Measurements from ENCODE around the gene LIMS2.

LIMS2 gene

DNA sequence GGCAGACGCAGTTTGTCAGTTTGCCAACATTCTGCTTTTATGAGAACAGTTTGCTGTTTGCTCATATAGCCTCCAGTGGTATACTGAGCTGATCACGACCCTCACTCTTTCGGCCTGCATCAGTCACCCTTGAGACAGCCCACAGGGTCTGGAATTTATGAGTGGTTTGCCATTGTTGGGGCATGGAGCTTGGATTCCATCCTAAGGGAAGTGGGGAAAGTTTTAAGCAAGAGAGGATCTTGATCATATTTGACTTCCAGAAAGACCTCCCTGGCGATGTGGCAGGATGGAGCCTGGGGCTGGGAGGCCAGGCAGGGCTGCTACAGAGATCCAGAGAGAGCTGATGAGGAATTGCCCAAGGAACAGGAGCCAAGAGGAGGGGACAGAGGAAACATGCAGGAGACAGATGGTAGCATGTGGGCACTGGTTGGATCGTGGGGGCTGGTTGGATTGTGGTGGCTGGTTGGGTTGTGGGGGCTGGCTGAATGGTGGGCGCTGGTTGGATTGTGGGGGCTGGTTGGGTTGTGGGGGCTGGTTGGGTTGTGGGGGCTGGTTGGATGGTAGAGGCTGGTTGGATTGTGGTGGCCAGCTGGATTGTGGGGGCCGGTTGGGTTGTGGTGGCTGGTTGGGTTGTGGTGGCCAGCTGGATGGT lies 56.7 kb downstream of the LIMS2 start:
- Histone ChIP-seq H3K9ac (ENCODE audit: low read depth, low read length) (no peak overlapping the region), H3K9me3 (ENCODE audit: insufficient read depth, low read depth, low read length) (no peaks in the 10 kb centered on the region), H3K4me3 (ENCODE audit: low read length) (no peak overlapping the region), H3K36me3 (ENCODE audit: insufficient read depth, low read length) (no peaks in the 10 kb centered on the region), H3K27ac (ENCODE audit: low read depth, low read length) (no peak overlapping the region), H3K27me3 (ENCODE audit: insufficient read depth, low read length) (no peaks in the 10 kb centered on the region), H3K4me1 (ENCODE audit: insufficient read depth, low read length) (no peaks in the 10 kb centered on the region)
- 80% methylated on average over 7 of the region's 7 CpGs for WGBS

DNA sequence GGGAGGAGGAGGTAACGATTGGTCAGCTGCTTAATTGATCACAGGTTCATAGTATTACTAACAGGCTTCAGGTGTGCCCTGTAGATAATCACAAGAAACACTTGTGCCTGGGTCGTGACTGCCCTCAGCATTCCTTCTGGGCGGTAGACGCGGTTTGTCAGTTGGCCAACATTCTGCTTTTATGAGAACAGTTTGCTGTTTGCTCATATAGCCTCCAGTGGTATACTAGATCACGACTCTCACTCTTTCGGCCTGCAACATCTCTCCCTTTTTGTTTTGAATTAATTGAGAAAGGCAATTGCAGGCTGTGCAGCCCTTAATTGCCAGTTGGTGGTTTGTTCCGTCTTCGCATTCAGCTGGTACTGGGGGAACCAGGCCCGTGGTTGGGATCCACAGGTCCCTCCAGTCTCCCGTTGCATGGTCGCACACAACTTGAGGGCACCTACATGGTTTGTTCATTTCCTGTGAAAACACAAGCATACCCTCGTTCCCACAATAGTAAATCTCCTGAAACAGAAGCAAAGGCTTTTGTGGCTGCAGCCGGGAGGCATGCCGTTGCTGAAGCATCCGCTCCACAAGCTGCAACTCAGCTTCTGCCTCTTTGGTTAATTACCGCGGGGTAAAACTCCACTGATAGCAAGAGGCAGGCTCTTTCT lies 59.7 kb downstream of the LIMS2 start:
- no peak overlapping the region for H3K9ac ChIP-seq (ENCODE audit: low read depth, low read length)
- H3K4me1 ChIP-seq (ENCODE audit: insufficient read depth, low read length) = no peaks in the 10 kb centered on the region

GRCh38 chr2:127614731-127615130 lies 60.6 kb downstream of the LIMS2 start:
- Histone ChIP-seq H3K36me3 (ENCODE audit: insufficient read depth, low read length) (no peaks in the 10 kb centered on the region), H3K9ac (ENCODE audit: low read depth, low read length) (no peak overlapping the region), H3K4me3 (ENCODE audit: low read length) (no peak overlapping the region), H3K27me3 (ENCODE audit: insufficient read depth, low read length) (no peaks in the 10 kb centered on the region), H3K27ac (ENCODE audit: low read depth, low read length) (no peak overlapping the region), H3K9me3 (ENCODE audit: insufficient read depth, low read depth, low read length) (no peaks in the 10 kb centered on the region), H3K4me1 (ENCODE audit: insufficient read depth, low read length) (no peaks in the 10 kb centered on the region)
- 86% methylated on average over 3 of the region's 3 CpGs for WGBS

More for the DNA sequence above, 59.7 kb downstream of the LIMS2 start:
- WGBS = 92% methylated on average over 18 of the region's 18 CpGs
- Histone ChIP-seq H3K27me3 (ENCODE audit: insufficient read depth, low read length) (no peaks in the 10 kb centered on the region), H3K36me3 (ENCODE audit: insufficient read depth, low read length) (no peaks in the 10 kb centered on the region), H3K27ac (ENCODE audit: low read depth, low read length) (no peak overlapping the region), H3K4me3 (ENCODE audit: low read length) (no peak overlapping the region), H3K9me3 (ENCODE audit: insufficient read depth, low read depth, low read length) (no peaks in the 10 kb centered on the region)

DNA sequence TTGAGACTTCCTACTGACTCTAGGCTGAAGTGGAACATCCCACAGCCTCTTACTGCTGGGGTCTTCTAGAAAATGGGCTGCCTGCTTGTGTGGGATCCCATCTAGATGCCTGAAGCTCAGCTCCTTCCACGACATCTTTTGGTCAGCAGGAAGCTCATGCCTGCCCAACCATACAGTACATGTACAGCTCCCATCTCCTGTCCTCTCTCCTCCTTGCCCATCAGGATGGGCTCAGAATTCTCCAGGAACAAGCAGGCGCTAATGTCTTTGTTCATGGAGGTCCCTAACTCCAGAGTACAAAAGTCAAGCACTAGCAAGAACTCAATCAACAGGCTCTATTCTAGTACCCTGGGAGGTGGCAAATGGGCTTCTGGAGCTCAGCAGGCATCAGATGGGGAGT lies 61.1 kb downstream of the LIMS2 start:
- no peak overlapping the region for H3K9ac ChIP-seq (ENCODE audit: low read depth, low read length)
- H3K4me1 ChIP-seq (ENCODE audit: insufficient read depth, low read length) = no peaks in the 10 kb centered on the region
- H3K9me3 ChIP-seq (ENCODE audit: insufficient read depth, low read depth, low read length) = no peaks in the 10 kb centered on the region
- 95% methylated on average over 2 of the region's 2 CpGs for WGBS
- no peak overlapping the region for H3K4me3 ChIP-seq (ENCODE audit: low read length)
- H3K27ac ChIP-seq (ENCODE audit: low read depth, low read length) = no peak overlapping the region
- H3K36me3 ChIP-seq (ENCODE audit: insufficient read depth, low read length) = no peaks in the 10 kb centered on the region
- no peaks in the 10 kb centered on the region for H3K27me3 ChIP-seq (ENCODE audit: insufficient read depth, low read length)

DNA sequence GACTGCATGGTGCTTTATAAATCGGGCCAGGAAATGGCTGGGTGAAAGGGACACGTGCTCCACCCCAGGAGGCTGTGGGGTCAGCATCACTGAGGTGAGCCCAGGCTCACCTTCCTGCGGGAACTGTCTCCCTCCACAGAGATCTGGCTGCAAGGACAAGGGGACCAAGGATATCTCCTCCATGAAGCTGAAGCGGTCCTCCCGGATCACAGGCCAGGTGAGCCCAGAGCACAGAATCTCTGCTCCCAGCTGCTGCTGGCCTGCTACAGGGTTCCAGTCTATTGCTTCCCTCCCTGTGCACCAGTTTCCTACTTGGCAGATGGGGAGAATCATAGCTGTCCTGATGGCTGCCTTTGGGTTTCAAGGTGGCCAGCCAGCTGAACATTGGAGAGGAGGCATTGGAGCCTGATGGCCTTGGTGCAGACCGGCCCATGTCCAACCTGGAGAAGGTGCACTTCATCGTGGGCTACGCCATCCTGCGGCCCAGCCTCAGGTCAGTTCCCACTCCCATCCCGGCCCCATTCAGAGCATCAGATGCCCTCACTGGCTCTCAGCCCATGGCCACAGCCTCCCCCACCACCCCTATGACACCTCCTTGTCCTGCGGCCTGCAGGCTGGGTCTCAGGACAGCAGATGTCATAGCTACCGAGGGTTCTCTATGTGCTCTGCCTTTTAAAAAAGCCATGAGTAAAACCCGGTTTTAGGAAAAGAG lies 63.1 kb downstream of the LIMS2 start:
- H3K9ac ChIP-seq (ENCODE audit: low read depth, low read length) = no peak overlapping the region
- H3K9me3 ChIP-seq (ENCODE audit: insufficient read depth, low read depth, low read length) = no peaks in the 10 kb centered on the region
- no peaks in the 10 kb centered on the region for H3K36me3 ChIP-seq (ENCODE audit: insufficient read depth, low read length)
- H3K27me3 ChIP-seq (ENCODE audit: insufficient read depth, low read length) = no peaks in the 10 kb centered on the region
- no peak overlapping the region for H3K4me3 ChIP-seq (ENCODE audit: low read length)
- WGBS = 84% methylated on average over 13 of the region's 13 CpGs
- H3K27ac ChIP-seq (ENCODE audit: low read depth, low read length) = no peak overlapping the region
- H3K4me1 ChIP-seq (ENCODE audit: insufficient read depth, low read length) = no peaks in the 10 kb centered on the region

GRCh38 chr2:127611076-127611925 lies 64.0 kb downstream of the LIMS2 start:
- Histone ChIP-seq H3K9ac (ENCODE audit: low read depth, low read length) (no peak overlapping the region), H3K4me1 (ENCODE audit: insufficient read depth, low read length) (no peaks in the 10 kb centered on the region), H3K36me3 (ENCODE audit: insufficient read depth, low read length) (no peaks in the 10 kb centered on the region), H3K9me3 (ENCODE audit: insufficient read depth, low read depth, low read length) (no peaks in the 10 kb centered on the region), H3K27ac (ENCODE audit: low read depth, low read length) (no peak overlapping the region), H3K4me3 (ENCODE audit: low read length) (no peak overlapping the region), H3K27me3 (ENCODE audit: insufficient read depth, low read length) (no peaks in the 10 kb centered on the region)
- 89% methylated on average over 11 of the region's 11 CpGs for WGBS

- Histone ChIP-seq H3K27me3 (ENCODE audit: insufficient read depth, low read length) (no peaks in the 10 kb centered on the region), H3K27ac (ENCODE audit: low read depth, low read length) (no peak overlapping the region), H3K9ac (ENCODE audit: low read depth, low read length) (no peak overlapping the region), H3K36me3 (ENCODE audit: insufficient read depth, low read length) (no peaks in the 10 kb centered on the region), H3K9me3 (ENCODE audit: insufficient read depth, low read depth, low read length) (no peaks in the 10 kb centered on the region), H3K4me3 (ENCODE audit: low read length) (no peak overlapping the region), H3K4me1 (ENCODE audit: insufficient read depth, low read length) (no peaks in the 10 kb centered on the region)
- WGBS = 89% methylated on average over 1 of the region's 1 CpG
Measured at GRCh38 chr2:127610561-127610960, 64.8 kb downstream of the LIMS2 start.

DNA sequence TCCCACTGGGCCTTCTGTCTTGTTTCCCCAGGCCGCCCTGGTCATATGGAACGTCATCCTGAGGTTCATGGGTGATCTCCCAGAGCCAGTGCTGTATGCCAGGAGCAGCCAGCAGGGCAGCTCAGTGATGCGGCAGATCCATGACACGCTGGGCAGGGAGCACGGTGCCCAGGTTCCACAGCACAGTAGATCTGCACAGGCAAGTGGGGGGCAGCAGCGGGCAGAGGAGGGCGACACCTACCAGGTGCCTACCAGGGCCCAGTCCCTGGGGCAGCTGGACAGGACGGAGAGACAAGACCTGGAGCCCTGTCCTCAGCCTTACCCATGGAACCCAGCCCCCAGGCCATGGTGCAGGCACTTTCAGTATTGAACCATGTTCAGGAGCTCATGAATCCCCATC lies 65.5 kb downstream of the LIMS2 start:
- H3K36me3 ChIP-seq (ENCODE audit: insufficient read depth, low read length) = no peaks in the 10 kb centered on the region
- no peak overlapping the region for H3K27ac ChIP-seq (ENCODE audit: low read depth, low read length)
- no peaks in the 10 kb centered on the region for H3K9me3 ChIP-seq (ENCODE audit: insufficient read depth, low read depth, low read length)
- 94% methylated on average over 8 of the region's 8 CpGs for WGBS
- no peaks in the 10 kb centered on the region for H3K27me3 ChIP-seq (ENCODE audit: insufficient read depth, low read length)
- no peak overlapping the region for H3K4me3 ChIP-seq (ENCODE audit: low read length)
- no peak overlapping the region for H3K9ac ChIP-seq (ENCODE audit: low read depth, low read length)
- no peaks in the 10 kb centered on the region for H3K4me1 ChIP-seq (ENCODE audit: insufficient read depth, low read length)

- WGBS = 86% methylated on average over 24 of the region's 24 CpGs
Measured at GRCh38 chr2:127609031-127609751, 66.1 kb downstream of the LIMS2 start.

GRCh38 chr2:127608061-127609030 lies 67.0 kb downstream of the LIMS2 start:
- H3K4me3 ChIP-seq (ENCODE audit: low read length) = no peak overlapping the region
- H3K9me3 ChIP-seq (ENCODE audit: insufficient read depth, low read depth, low read length) = no peaks in the 10 kb centered on the region
- no peaks in the 10 kb centered on the region for H3K4me1 ChIP-seq (ENCODE audit: insufficient read depth, low read length)
- whole genome bisulfite sequencing = 93% methylated on average over 25 of the region's 25 CpGs
- H3K36me3 ChIP-seq (ENCODE audit: insufficient read depth, low read length) = no peaks in the 10 kb centered on the region
- H3K9ac ChIP-seq (ENCODE audit: low read depth, low read length) = no peak overlapping the region
- no peaks in the 10 kb centered on the region for H3K27me3 ChIP-seq (ENCODE audit: insufficient read depth, low read length)
- H3K27ac ChIP-seq (ENCODE audit: low read depth, low read length) = no peak overlapping the region

More at GRCh38 chr2:127609031-127609751, 66.1 kb downstream of the LIMS2 start:
- no peaks in the 10 kb centered on the region for H3K27me3 ChIP-seq (ENCODE audit: insufficient read depth, low read length)
- no peak overlapping the region for H3K9ac ChIP-seq (ENCODE audit: low read depth, low read length)
- no peaks in the 10 kb centered on the region for H3K4me1 ChIP-seq (ENCODE audit: insufficient read depth, low read length)
- no peaks in the 10 kb centered on the region for H3K36me3 ChIP-seq (ENCODE audit: insufficient read depth, low read length)
- no peaks in the 10 kb centered on the region for H3K9me3 ChIP-seq (ENCODE audit: insufficient read depth, low read depth, low read length)
- H3K27ac ChIP-seq (ENCODE audit: low read depth, low read length) = no peak overlapping the region
- H3K4me3 ChIP-seq (ENCODE audit: low read length) = no peak overlapping the region

Measured in HUES64 (cell line).